Liver (tissue), 9 donors: ENCODE results near the gene SNX32. TPM values are rescaled to one million over a fixed set of nuclear protein-coding genes. Genes with fewer than 3 reads are reported as not detected.

Source experiments
- DNase-seq: peaks from one replicate; pipeline ENCODE4 v3.0.0-alpha.2; 2017; ENCODE audit warnings: low spot score
- H3K27ac ChIP-seq, 2 donors: one replicate each; pipeline ENCODE4 v1.7.0; 2013; ENCODE audit warnings: inconsistent platforms in 2 of 2, low read length in 2 of 2, control low read depth in 1 of 2, low read depth in 1 of 2, mild to moderate bottlenecking in 1 of 2
- H3K27me3 ChIP-seq, 4 donors: one replicate each; pipeline versions ENCODE4 v1.6.1 to v1.7.0; 2013; ENCODE audit warnings: low read length in 3 of 4, inconsistent platforms in 1 of 4, mild to moderate bottlenecking in 1 of 4, moderate library complexity in 1 of 4; ENCODE audit not compliant: control insufficient read depth in 4 of 4, insufficient read depth in 4 of 4
- H3K36me3 ChIP-seq, 4 donors: one replicate each; pipeline versions ENCODE4 v1.6.1 to v1.7.0; 2013; ENCODE audit warnings: low read length in 3 of 4, mild to moderate bottlenecking in 3 of 4, low read depth in 1 of 4, moderate library complexity in 1 of 4; ENCODE audit not compliant: control insufficient read depth in 4 of 4, insufficient read depth in 3 of 4
- H3K4me1 ChIP-seq, 4 donors: one replicate each; pipeline versions ENCODE4 v1.6.1 to v1.7.0; 2013; ENCODE audit warnings: low read length in 3 of 4, mild to moderate bottlenecking in 3 of 4, moderate library complexity in 1 of 4; ENCODE audit not compliant: control insufficient read depth in 4 of 4, insufficient read depth in 4 of 4
- H3K4me3 ChIP-seq, 3 donors: one replicate each; pipeline versions ENCODE4 v1.6.1 to v1.7.0; 2013; ENCODE audit warnings: low read length in 3 of 3, control low read depth in 1 of 3, low read depth in 1 of 3, mild to moderate bottlenecking in 1 of 3
- H3K9ac ChIP-seq, 2 donors: one replicate each; pipeline ENCODE4 v1.7.0; 2013; ENCODE audit warnings: low read length in 2 of 2, mild to moderate bottlenecking in 2 of 2, moderate library complexity in 2 of 2, control low read depth in 1 of 2, low read depth in 1 of 2
- H3K9me3 ChIP-seq, 4 donors: one replicate each; pipeline versions ENCODE4 v1.6.1 to v1.7.0; 2013; ENCODE audit warnings: low read length in 3 of 4; ENCODE audit not compliant: control insufficient read depth in 4 of 4
- EGR1 ChIP-seq, 2 donors: IDR thresholded peaks; 2 replicates each; pipeline ENCODE4 v1.6.1; 2016 to 2018; ENCODE audit warnings: antibody characterized with exemption in 2 of 2, low read depth in 2 of 2
- FOXA1 ChIP-seq: IDR thresholded peaks from 2 replicates; pipeline ENCODE4 v1.6.1; 2016; ENCODE audit warnings: antibody characterized with exemption
- FOXA2 ChIP-seq: IDR thresholded peaks from 2 replicates; pipeline ENCODE4 v1.6.1; 2016; ENCODE audit warnings: antibody characterized with exemption
- HNF4G ChIP-seq: IDR thresholded peaks from 2 replicates; pipeline ENCODE4 v1.6.1; 2016; ENCODE audit warnings: antibody characterized with exemption
- NR2F2 ChIP-seq: IDR thresholded peaks from 2 replicates; pipeline ENCODE4 v1.6.1; 2016; ENCODE audit warnings: antibody characterized with exemption
- RAD21 ChIP-seq, 2 donors: IDR thresholded peaks; 2 replicates each; pipeline ENCODE4 v1.6.1; 2016; ENCODE audit warnings: antibody characterized with exemption in 2 of 2, mild to moderate bottlenecking in 2 of 2
- RXRA ChIP-seq, 2 donors: IDR thresholded peaks; 2 replicates each; pipeline ENCODE4 v1.6.1; 2017 to 2018; ENCODE audit warnings: antibody characterized with exemption in 2 of 2, mild to moderate bottlenecking in 1 of 2
- SP1 ChIP-seq: IDR thresholded peaks from 2 replicates; pipeline ENCODE4 v1.6.1; 2018; ENCODE audit warnings: antibody characterized with exemption, mild to moderate bottlenecking
- TAF1 ChIP-seq: conservative IDR thresholded peaks from 2 replicates; pipeline ENCODE4 v1.6.1; 2016; ENCODE audit warnings: antibody characterized with exemption, mild to moderate bottlenecking
- YY1 ChIP-seq: IDR thresholded peaks from 2 replicates; pipeline ENCODE4 v1.6.1; 2016; ENCODE audit warnings: antibody characterized with exemption, mild to moderate bottlenecking
- WGBS: extraction: QIAGEN DNeasy Blood & Tissue Kit; methylation state at CpG from one replicate; pipeline ENCODE4 v1.1.7; 2013; 5-methylcytosine and 5-hydroxymethylcytosine counted together
- polyA plus RNA-seq, 2 donors: library from polyadenylated mRNA; stranded (reverse) in 1 of 2; unstranded in 1 of 2; fragments of 200-250 nt in 1 of 2; fragments of >200 nt in 1 of 2; fragmentation: Nextera tagmentation in 1 of 2; extraction: Ambion mirVana in 1 of 2; gene quantifications; one replicate each; pipeline versions ENCODE4 v1.2.1 to v1.2.3, GENCODE V29; 2013 to 2015
- total RNA-seq, 2 donors: library from RNA; depleted of rRNA; stranded (reverse); fragments of >200 nt; gene quantifications; one replicate each; pipeline ENCODE4 v1.2.3, GENCODE V29; 2014
- TF ChIP-seq, protein P1 (sequence below): IDR thresholded peaks from 2 replicates; pipeline ENCODE4 v1.6.1; 2016; ENCODE audit warnings: antibody characterized with exemption, mild to moderate bottlenecking
- TF ChIP-seq, protein P2 (sequence below): IDR thresholded peaks from 2 replicates; pipeline ENCODE4 v1.6.1; 2016; ENCODE audit warnings: antibody characterized with exemption
- TF ChIP-seq, protein P3 (sequence below): fragments of 150-350 bp; IDR thresholded peaks from 2 replicates; pipeline ENCODE4 v1.5.1; 2017; ENCODE audit warnings: improper control_type of control experiment, low read depth, low read length; ENCODE audit not compliant: missing input control
- TF ChIP-seq, protein P4 (sequence below): IDR thresholded peaks from 2 replicates; pipeline ENCODE4 v1.6.1; 2016; ENCODE audit warnings: antibody characterized with exemption
- donor health status: healthy.
- donor health status: healthy.
- donor health status: healthy.
- donor health status: healthy.
- donor health status: healthy.

SNX32 gene
- total and polyA plus RNA-seq, 4 donors, result under 0.01 to 0.38 (median 0.06) TPM

DNA sequence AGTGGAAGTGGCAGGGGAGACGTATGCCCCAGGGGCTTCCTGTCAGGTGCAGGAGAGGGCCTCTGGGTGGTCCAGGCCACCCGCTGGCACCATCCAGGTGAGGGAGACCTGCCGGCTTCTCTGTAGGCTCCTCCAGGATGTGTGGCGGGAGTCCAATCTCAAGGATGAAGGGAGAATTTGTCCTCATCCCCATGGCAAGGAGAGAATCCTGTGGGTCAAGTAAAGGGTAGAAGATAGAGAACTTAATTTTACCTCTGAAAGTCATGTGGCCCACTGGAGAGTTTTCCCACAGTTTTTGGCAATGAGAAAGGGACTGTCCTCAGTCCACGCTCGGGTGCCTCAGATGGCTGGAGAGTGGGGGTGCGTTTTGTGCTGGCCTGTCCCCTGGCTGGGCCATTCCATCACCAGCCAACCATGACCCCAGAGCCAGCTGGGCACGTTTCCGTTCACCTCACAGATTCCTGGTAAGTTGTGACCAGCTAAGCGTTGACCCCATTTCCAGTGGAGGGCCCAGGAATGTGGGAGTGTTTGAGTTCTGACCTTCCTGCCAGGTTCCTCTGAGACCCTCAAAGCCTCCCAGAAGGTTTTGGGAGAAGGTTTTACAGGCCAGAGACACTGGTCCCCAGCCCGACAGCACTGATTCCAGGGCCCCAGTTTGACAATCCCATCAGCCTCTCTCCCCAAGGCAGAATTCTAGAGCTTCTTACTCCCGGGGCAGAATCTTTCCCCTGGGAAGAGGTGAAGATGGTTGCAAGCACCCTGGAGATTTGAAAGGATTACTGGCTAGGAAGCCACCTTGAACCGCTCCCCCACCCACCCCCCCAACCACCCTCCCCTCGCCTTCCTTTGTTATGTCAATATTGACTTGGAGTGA is 44.3 kb upstream of the SNX32 start:
- H3K9ac ChIP-seq, result no peak overlapping the region
- no peak overlapping the region for H3K4me3 ChIP-seq
- H3K27me3 ChIP-seq, result peaks cover 0 to 9% (median 2%) of the 10 kb centered on the region in 4 donors
- no peak overlapping the region for H3K27ac ChIP-seq
- no peaks in the 10 kb centered on the region for H3K9me3 ChIP-seq
- 84% methylated on average over 14 of the region's 14 CpGs for WGBS
- H3K4me1 ChIP-seq, result peaks cover 8 to 23% (median 15%) of the 10 kb centered on the region in 4 donors
- DNase-seq, result no peak
- TF ChIP-seq EGR1 (IDR thresholded peaks at IDR 0.05; ENCODE audit: low read depth in 2 of 2), result no peak
- TF ChIP-seq RAD21 (IDR thresholded peaks at IDR 0.05), result no peak
- no peak for TF ChIP-seq HNF4G
- TF ChIP-seq FOXA2, result no peak
- TF ChIP-seq, protein P1, sequence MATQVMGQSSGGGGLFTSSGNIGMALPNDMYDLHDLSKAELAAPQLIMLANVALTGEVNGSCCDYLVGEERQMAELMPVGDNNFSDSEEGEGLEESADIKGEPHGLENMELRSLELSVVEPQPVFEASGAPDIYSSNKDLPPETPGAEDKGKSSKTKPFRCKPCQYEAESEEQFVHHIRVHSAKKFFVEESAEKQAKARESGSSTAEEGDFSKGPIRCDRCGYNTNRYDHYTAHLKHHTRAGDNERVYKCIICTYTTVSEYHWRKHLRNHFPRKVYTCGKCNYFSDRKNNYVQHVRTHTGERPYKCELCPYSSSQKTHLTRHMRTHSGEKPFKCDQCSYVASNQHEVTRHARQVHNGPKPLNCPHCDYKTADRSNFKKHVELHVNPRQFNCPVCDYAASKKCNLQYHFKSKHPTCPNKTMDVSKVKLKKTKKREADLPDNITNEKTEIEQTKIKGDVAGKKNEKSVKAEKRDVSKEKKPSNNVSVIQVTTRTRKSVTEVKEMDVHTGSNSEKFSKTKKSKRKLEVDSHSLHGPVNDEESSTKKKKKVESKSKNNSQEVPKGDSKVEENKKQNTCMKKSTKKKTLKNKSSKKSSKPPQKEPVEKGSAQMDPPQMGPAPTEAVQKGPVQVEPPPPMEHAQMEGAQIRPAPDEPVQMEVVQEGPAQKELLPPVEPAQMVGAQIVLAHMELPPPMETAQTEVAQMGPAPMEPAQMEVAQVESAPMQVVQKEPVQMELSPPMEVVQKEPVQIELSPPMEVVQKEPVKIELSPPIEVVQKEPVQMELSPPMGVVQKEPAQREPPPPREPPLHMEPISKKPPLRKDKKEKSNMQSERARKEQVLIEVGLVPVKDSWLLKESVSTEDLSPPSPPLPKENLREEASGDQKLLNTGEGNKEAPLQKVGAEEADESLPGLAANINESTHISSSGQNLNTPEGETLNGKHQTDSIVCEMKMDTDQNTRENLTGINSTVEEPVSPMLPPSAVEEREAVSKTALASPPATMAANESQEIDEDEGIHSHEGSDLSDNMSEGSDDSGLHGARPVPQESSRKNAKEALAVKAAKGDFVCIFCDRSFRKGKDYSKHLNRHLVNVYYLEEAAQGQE, result no peak
- no peak for TF ChIP-seq TAF1
- TF ChIP-seq RXRA (IDR thresholded peaks at IDR 0.05), result no peak
- TF ChIP-seq FOXA1, result no peak
- no peak for TF ChIP-seq YY1
- TF ChIP-seq, protein P2, sequence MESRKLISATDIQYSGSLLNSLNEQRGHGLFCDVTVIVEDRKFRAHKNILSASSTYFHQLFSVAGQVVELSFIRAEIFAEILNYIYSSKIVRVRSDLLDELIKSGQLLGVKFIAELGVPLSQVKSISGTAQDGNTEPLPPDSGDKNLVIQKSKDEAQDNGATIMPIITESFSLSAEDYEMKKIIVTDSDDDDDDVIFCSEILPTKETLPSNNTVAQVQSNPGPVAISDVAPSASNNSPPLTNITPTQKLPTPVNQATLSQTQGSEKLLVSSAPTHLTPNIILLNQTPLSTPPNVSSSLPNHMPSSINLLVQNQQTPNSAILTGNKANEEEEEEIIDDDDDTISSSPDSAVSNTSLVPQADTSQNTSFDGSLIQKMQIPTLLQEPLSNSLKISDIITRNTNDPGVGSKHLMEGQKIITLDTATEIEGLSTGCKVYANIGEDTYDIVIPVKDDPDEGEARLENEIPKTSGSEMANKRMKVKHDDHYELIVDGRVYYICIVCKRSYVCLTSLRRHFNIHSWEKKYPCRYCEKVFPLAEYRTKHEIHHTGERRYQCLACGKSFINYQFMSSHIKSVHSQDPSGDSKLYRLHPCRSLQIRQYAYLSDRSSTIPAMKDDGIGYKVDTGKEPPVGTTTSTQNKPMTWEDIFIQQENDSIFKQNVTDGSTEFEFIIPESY, result no peak
- TF ChIP-seq, protein P3, sequence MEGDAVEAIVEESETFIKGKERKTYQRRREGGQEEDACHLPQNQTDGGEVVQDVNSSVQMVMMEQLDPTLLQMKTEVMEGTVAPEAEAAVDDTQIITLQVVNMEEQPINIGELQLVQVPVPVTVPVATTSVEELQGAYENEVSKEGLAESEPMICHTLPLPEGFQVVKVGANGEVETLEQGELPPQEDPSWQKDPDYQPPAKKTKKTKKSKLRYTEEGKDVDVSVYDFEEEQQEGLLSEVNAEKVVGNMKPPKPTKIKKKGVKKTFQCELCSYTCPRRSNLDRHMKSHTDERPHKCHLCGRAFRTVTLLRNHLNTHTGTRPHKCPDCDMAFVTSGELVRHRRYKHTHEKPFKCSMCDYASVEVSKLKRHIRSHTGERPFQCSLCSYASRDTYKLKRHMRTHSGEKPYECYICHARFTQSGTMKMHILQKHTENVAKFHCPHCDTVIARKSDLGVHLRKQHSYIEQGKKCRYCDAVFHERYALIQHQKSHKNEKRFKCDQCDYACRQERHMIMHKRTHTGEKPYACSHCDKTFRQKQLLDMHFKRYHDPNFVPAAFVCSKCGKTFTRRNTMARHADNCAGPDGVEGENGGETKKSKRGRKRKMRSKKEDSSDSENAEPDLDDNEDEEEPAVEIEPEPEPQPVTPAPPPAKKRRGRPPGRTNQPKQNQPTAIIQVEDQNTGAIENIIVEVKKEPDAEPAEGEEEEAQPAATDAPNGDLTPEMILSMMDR, result no peak
- TF ChIP-seq NR2F2, result no peak
- TF ChIP-seq, protein P4, sequence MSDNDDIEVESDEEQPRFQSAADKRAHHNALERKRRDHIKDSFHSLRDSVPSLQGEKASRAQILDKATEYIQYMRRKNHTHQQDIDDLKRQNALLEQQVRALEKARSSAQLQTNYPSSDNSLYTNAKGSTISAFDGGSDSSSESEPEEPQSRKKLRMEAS, result no peak
- TF ChIP-seq SP1, result no peak
- H3K36me3 ChIP-seq, result no peaks in the 10 kb centered on the region
